ENCODE results near the gene NALCN. TPM values are rescaled to one million over a fixed set of nuclear protein-coding genes. Genes with fewer than 3 reads are reported as not detected.
A peak's percentile ranks its signal among the peaks of the same experiment; 100 is the strongest.

Gene NALCN
- total and polyA plus RNA-seq, 5 experiments from 2014 or later = not detected

GRCh38 chr13:101149735-101150384 lies 266.4 kb downstream of the NALCN start:
- Mint-ChIP-seq H3K9me3 (no peaks in the 10 kb centered on the region), H3K4me3 (no peak overlapping the region), H3K27ac (no peak overlapping the region), H3K4me1 (no peaks in the 10 kb centered on the region), H3K27me3 (peaks cover 17 to 32% (median 28%) of the 10 kb centered on the region in 5 donors), H3K36me3 (no peaks in the 10 kb centered on the region)
- POLR2A ChIA-PET = no interaction called here
- no peak for DNase-seq
- no peak for ATAC-seq

- POLR2A ChIA-PET = no interaction called here
- Mint-ChIP-seq H3K36me3 (no peaks in the 10 kb centered on the region), H3K27me3 (peaks cover 12 to 36% (median 28%) of the 10 kb centered on the region in 5 donors), H3K27ac (no peak overlapping the region), H3K4me3 (no peak overlapping the region), H3K9me3 (no peaks in the 10 kb centered on the region), H3K4me1 (no peaks in the 10 kb centered on the region)
- DNase-seq (no peak), ATAC-seq (no peak)
These were observed 270.0 kb downstream of the NALCN start for GRCh38 chr13:101146101-101146898.

GRCh38 chr13:101144808-101145419 lies 271.4 kb downstream of the NALCN start:
- DNase-seq = peak in 5 of 10 donors; percentile 20 to 48 (median 41)
- H3K4me3 Mint-ChIP-seq = no peak overlapping the region
- no peaks in the 10 kb centered on the region for H3K4me1 Mint-ChIP-seq
- no peaks in the 10 kb centered on the region for H3K36me3 Mint-ChIP-seq
- H3K27me3 Mint-ChIP-seq = peaks cover 13 to 42% (median 32%) of the 10 kb centered on the region in 5 donors
- no peaks in the 10 kb centered on the region for H3K9me3 Mint-ChIP-seq
- POLR2A ChIA-PET = no interaction called here
- ATAC-seq = peak in 1 of 2 donors; percentile 57
- no peak overlapping the region for H3K27ac Mint-ChIP-seq

GRCh38 chr13:101140936-101141335 lies 275.4 kb downstream of the NALCN start:
- DNase-seq = no peak
- Mint-ChIP-seq H3K9me3 (peaks cover 0 to 5% (median 0%) of the 10 kb centered on the region in 9 donors), H3K36me3 (no peaks in the 10 kb centered on the region), H3K4me1 (no peaks in the 10 kb centered on the region), H3K27me3 (peaks cover 19 to 62% (median 37%) of the 10 kb centered on the region in 5 donors), H3K27ac (peak overlapping the region in 1 of 10 donors; percentile 7), H3K4me3 (no peak overlapping the region)
- POLR2A ChIA-PET = no interaction called here
- ATAC-seq = no peak

GRCh38 chr13:101140087-101140770 lies 276.1 kb downstream of the NALCN start:
- no peak overlapping the region for H3K4me3 Mint-ChIP-seq
- peaks cover 16 to 62% (median 34%) of the 10 kb centered on the region in 5 donors for H3K27me3 Mint-ChIP-seq
- H3K36me3 Mint-ChIP-seq = no peaks in the 10 kb centered on the region
- POLR2A ChIA-PET = no interaction called here
- no peak overlapping the region for H3K27ac Mint-ChIP-seq
- DNase-seq (no peak), ATAC-seq (no peak)
- H3K4me1 Mint-ChIP-seq = no peaks in the 10 kb centered on the region
- H3K9me3 Mint-ChIP-seq = peaks cover 0 to 5% (median 0%) of the 10 kb centered on the region in 9 donors

- no peak for DNase-seq
- Mint-ChIP-seq H3K27me3 (peaks cover 13 to 62% (median 34%) of the 10 kb centered on the region in 5 donors), H3K4me3 (no peak overlapping the region), H3K27ac (no peak overlapping the region), H3K9me3 (peaks cover 0 to 5% (median 0%) of the 10 kb centered on the region in 9 donors), H3K4me1 (no peaks in the 10 kb centered on the region), H3K36me3 (no peaks in the 10 kb centered on the region)
- POLR2A ChIA-PET = no interaction called here
- no peak for ATAC-seq
These were observed 277.2 kb downstream of the NALCN start for GRCh38 chr13:101139081-101139480.

- peaks cover 0 to 14% (median 4%) of the 10 kb centered on the region in 5 donors for H3K27me3 Mint-ChIP-seq
- H3K36me3 Mint-ChIP-seq = no peaks in the 10 kb centered on the region
- peaks cover 0 to 6% (median under 1%) of the 10 kb centered on the region in 4 donors for H3K4me1 Mint-ChIP-seq
- POLR2A ChIA-PET = interaction anchor here (0.6 to 1.0 kb wide), 2 partner anchors 1471 to 1558 kb away, joined by 3 read pairs; no protein-coding TSS in a partner anchor
- ATAC-seq (peak; percentile 56 to 72), DNase-seq (peak in 4 of 10 donors; percentile 15 to 44 (median 36))
- no peak overlapping the region for H3K4me3 Mint-ChIP-seq
- H3K9me3 Mint-ChIP-seq = no peaks in the 10 kb centered on the region
- H3K27ac Mint-ChIP-seq = no peak overlapping the region
These were observed 288.5 kb downstream of the NALCN start for GRCh38 chr13:101127741-101128353.

GRCh38 chr13:101123028-101123427 lies 293.3 kb downstream of the NALCN start:
- POLR2A ChIA-PET = no interaction called here
- DNase-seq (no peak), ATAC-seq (no peak)
- peaks cover 0 to 6% (median 0%) of the 10 kb centered on the region in 5 donors for H3K27me3 Mint-ChIP-seq
- no peak overlapping the region for H3K4me3 Mint-ChIP-seq
- peaks cover 0 to 5% (median under 1%) of the 10 kb centered on the region in 4 donors for H3K4me1 Mint-ChIP-seq
- H3K9me3 Mint-ChIP-seq = no peaks in the 10 kb centered on the region
- no peak overlapping the region for H3K27ac Mint-ChIP-seq
- no peaks in the 10 kb centered on the region for H3K36me3 Mint-ChIP-seq

GRCh38 chr13:101121608-101122007 lies 294.7 kb downstream of the NALCN start:
- H3K36me3 Mint-ChIP-seq = no peaks in the 10 kb centered on the region
- no peak for ATAC-seq
- DNase-seq = no peak
- H3K9me3 Mint-ChIP-seq = no peaks in the 10 kb centered on the region
- H3K4me3 Mint-ChIP-seq = no peak overlapping the region
- peaks cover 0 to 8% (median 5%) of the 10 kb centered on the region in 5 donors for H3K27me3 Mint-ChIP-seq
- H3K27ac Mint-ChIP-seq = no peak overlapping the region
- POLR2A ChIA-PET = no interaction called here
- H3K4me1 Mint-ChIP-seq = no peaks in the 10 kb centered on the region

- no peak overlapping the region for H3K27ac Mint-ChIP-seq
- H3K36me3 Mint-ChIP-seq = no peaks in the 10 kb centered on the region
- H3K27me3 Mint-ChIP-seq = peaks cover 0 to 8% (median 5%) of the 10 kb centered on the region in 5 donors
- POLR2A ChIA-PET = no interaction called here
- no peaks in the 10 kb centered on the region for H3K9me3 Mint-ChIP-seq
- H3K4me1 Mint-ChIP-seq = no peaks in the 10 kb centered on the region
- no peak for DNase-seq
- ATAC-seq = no peak
- H3K4me3 Mint-ChIP-seq = no peak overlapping the region
These were observed 296.3 kb downstream of the NALCN start for GRCh38 chr13:101120007-101120406.

- Mint-ChIP-seq H3K4me3 (no peak overlapping the region), H3K36me3 (no peaks in the 10 kb centered on the region), H3K4me1 (no peaks in the 10 kb centered on the region), H3K27ac (no peak overlapping the region), H3K27me3 (peaks cover 0 to 8% (median 3%) of the 10 kb centered on the region in 5 donors), H3K9me3 (no peaks in the 10 kb centered on the region)
- no peak for ATAC-seq
- DNase-seq = no peak
- POLR2A ChIA-PET = no interaction called here
These were observed 299.5 kb downstream of the NALCN start for GRCh38 chr13:101116826-101117225.

- no peaks in the 10 kb centered on the region for H3K36me3 Mint-ChIP-seq
- ATAC-seq (no peak), DNase-seq (no peak)
- H3K4me1 Mint-ChIP-seq = no peaks in the 10 kb centered on the region
- no peak overlapping the region for H3K4me3 Mint-ChIP-seq
- peaks cover 0 to 10% (median 7%) of the 10 kb centered on the region in 5 donors for H3K27me3 Mint-ChIP-seq
- H3K27ac Mint-ChIP-seq = no peak overlapping the region
- POLR2A ChIA-PET = no interaction called here
- H3K9me3 Mint-ChIP-seq = no peaks in the 10 kb centered on the region
These were observed 300.0 kb downstream of the NALCN start for GRCh38 chr13:101116341-101116740.

Measured in naive thymus-derived CD8-positive, alpha-beta T cell (primary cell).